Measurements from ENCODE around the gene TMCO4.

DNA sequence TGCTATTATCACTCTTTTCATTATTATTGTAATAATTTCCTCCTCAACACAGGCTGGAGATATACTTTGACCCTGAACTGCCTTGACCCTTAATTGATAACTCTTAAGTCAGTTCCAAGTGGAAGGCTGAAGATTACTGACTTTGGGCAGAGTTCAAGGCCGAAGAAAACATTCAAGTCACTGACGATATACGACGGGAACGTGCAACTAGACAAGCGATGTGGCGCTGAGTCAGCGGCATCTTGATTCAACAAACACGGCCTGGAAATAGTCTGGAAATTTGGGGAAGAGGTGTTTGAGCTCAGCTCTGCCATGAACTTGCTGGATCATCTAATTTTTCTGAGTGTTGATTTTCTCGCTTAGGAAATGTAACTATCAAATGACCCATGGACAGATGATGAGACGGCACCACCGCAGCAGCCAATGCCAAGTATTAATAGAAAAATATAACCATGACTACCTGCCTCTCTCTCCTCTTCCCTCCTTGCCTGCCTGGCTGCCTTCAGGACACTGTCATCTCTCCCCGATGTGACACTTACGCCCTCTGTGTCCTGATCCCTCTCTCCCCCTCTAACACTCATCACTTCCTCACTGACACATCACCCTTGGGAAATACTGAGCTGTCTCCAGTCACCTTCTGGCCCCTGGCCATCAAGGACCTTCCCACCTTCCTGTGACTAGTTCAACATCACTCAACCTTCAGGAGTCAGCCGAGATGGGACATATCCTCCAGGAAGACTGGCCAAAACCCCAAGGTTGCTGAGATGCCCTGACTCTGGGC is 49.4 kb downstream of the TMCO4 start:
- TF ChIP-seq, protein P1, sequence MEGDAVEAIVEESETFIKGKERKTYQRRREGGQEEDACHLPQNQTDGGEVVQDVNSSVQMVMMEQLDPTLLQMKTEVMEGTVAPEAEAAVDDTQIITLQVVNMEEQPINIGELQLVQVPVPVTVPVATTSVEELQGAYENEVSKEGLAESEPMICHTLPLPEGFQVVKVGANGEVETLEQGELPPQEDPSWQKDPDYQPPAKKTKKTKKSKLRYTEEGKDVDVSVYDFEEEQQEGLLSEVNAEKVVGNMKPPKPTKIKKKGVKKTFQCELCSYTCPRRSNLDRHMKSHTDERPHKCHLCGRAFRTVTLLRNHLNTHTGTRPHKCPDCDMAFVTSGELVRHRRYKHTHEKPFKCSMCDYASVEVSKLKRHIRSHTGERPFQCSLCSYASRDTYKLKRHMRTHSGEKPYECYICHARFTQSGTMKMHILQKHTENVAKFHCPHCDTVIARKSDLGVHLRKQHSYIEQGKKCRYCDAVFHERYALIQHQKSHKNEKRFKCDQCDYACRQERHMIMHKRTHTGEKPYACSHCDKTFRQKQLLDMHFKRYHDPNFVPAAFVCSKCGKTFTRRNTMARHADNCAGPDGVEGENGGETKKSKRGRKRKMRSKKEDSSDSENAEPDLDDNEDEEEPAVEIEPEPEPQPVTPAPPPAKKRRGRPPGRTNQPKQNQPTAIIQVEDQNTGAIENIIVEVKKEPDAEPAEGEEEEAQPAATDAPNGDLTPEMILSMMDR (conservative IDR thresholded peaks at IDR 0.05 in 1 of 2, IDR thresholded peaks at IDR 0.05 in 1 of 2; ENCODE audit: extremely low read depth in 1 of 2, insufficient read depth in 1 of 2, low read depth in 1 of 2, low read length in 2 of 2), result no peak
- TF ChIP-seq EZH2 (IDR thresholded peaks at IDR 0.05; ENCODE audit: borderline replicate concordance, low read length), result no peak
